ENCODE results near the gene SSRP1.

DNA sequence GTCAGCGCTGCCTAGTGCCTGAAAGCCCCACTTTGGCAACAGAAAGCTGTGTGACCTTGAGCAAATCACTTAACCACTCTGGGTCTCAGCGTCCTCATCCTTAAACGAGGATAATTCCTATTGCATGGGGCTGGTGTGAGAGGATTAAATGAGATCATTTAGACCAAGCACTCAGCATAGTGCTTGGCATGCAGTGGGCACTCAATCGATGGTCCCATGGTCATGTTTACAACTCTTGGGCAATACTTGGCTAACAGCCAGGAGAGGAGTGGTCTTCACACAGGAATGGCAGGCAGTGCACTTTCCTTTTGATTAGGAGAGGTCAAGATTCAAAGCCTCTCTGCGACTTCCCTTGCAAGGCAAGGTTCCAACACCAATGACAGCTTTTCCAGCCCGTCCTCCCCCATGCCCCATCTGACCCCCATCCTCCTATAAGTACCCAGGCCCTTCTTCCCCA is 25.0 kb downstream of the SSRP1 start:
- TF ChIP-seq, protein P1, sequence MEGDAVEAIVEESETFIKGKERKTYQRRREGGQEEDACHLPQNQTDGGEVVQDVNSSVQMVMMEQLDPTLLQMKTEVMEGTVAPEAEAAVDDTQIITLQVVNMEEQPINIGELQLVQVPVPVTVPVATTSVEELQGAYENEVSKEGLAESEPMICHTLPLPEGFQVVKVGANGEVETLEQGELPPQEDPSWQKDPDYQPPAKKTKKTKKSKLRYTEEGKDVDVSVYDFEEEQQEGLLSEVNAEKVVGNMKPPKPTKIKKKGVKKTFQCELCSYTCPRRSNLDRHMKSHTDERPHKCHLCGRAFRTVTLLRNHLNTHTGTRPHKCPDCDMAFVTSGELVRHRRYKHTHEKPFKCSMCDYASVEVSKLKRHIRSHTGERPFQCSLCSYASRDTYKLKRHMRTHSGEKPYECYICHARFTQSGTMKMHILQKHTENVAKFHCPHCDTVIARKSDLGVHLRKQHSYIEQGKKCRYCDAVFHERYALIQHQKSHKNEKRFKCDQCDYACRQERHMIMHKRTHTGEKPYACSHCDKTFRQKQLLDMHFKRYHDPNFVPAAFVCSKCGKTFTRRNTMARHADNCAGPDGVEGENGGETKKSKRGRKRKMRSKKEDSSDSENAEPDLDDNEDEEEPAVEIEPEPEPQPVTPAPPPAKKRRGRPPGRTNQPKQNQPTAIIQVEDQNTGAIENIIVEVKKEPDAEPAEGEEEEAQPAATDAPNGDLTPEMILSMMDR (IDR thresholded peaks at IDR 0.05) = no peak
- no peak for TF ChIP-seq POLR2A (IDR thresholded peaks at IDR 0.05)
- no peak for TF ChIP-seq EP300 (IDR thresholded peaks at IDR 0.05)
